SK-N-SH (cell line): ENCODE results near the gene PNMA3. TPM values are rescaled to one million over a fixed set of nuclear protein-coding genes. Genes with fewer than 3 reads are reported as not detected.
"Not testable (repeated sequence)": the region's sequence is repeated elsewhere in the genome, so short reads cannot be mapped to it uniquely, and the experiment has no call there.

Source experiments
- CTCF ChIA-PET: fragments of 300-600, 350-600 bp; formaldehyde crosslinking; extraction: SDS; loops from one replicate; lab custom pipeline; 2021; lab: Yijun Ruan, JAX
- POLR2A ChIA-PET: fragments of 350-600 bp; sonication (Branson Sonifier 250); formaldehyde crosslinking; extraction: SDS; loops from one replicate; lab custom pipeline; 2020; ENCODE audit warnings: antibody characterized with exemption, inconsistent platforms; lab: Yijun Ruan, JAX
- DNase-seq: peaks from one replicate; pipeline ENCODE4 v3.0.0; 2012
- H2AFZ ChIP-seq: fragments of 200-600 bp; sonication (generic); 2 replicates; pipeline ENCODE4 v1.8.1; 2016; ENCODE audit warnings: antibody characterized with exemption, mild to moderate bottlenecking, low read depth
- H3F3A ChIP-seq: fragments of 200-600 bp; sonication (generic); replicated peaks from 2 replicates; pipeline ENCODE3; 2016; ENCODE audit warnings: antibody characterized with exemption, mild to moderate bottlenecking; ENCODE audit not compliant: insufficient read depth
- H3K27ac ChIP-seq, 2 experiments: fragments of 200-500 bp in 1 of 2; fragments of 200-600 bp in 1 of 2; sonication (Bioruptor generic) in 1 of 2; sonication (generic), shearing (Covaris generic) in 1 of 2; 2 replicates each; pipeline versions ENCODE4 v1.5.1 to v1.6.1; 2014 to 2016; ENCODE audit warnings: low read depth in 2 of 2, inconsistent platforms in 1 of 2, low read length in 1 of 2, mild to moderate bottlenecking in 1 of 2, mixed read lengths in 1 of 2
- H3K27me3 ChIP-seq: fragments of 200-600 bp; sonication (generic), shearing (Covaris generic); 2 replicates; pipeline ENCODE4 v1.6.1; 2016; ENCODE audit warnings: mixed run types; ENCODE audit not compliant: insufficient read depth
- H3K36me3 ChIP-seq, 2 experiments: fragments of 200-500 bp in 1 of 2; fragments of 200-600 bp in 1 of 2; sonication (Bioruptor generic) in 1 of 2; sonication (generic) in 1 of 2; replicated peaks in 1 of 2; 2 replicates each; pipeline versions ENCODE3 to v1.5.1; 2014 to 2016; ENCODE audit warnings: low read length in 1 of 2, mild to moderate bottlenecking in 1 of 2; ENCODE audit not compliant: insufficient read depth in 2 of 2, control insufficient read depth in 1 of 2
- H3K4me1 ChIP-seq, 2 experiments: fragments of 200-500 bp in 1 of 2; fragments of 200-600 bp in 1 of 2; sonication (Bioruptor generic) in 1 of 2; sonication (generic), shearing (Covaris generic) in 1 of 2; 2 replicates each; pipeline versions ENCODE4 v1.5.1 to v1.6.1; 2014 to 2016; ENCODE audit warnings: low read depth in 1 of 2, low read length in 1 of 2, mixed run types in 1 of 2; ENCODE audit not compliant: insufficient read depth in 2 of 2, control insufficient read depth in 1 of 2
- H3K4me2 ChIP-seq: fragments of 200-600 bp; sonication (generic), shearing (Covaris generic); 2 replicates; pipeline ENCODE4 v1.6.1; 2017; ENCODE audit warnings: mixed run types
- H3K4me3 ChIP-seq, 2 experiments: fragments of 200-500 bp in 1 of 2; fragments of 200-600 bp in 1 of 2; sonication (Bioruptor generic) in 1 of 2; sonication (generic), shearing (Covaris generic) in 1 of 2; 2 replicates each; pipeline versions ENCODE4 v1.5.1 to v1.8.1; 2014 to 2016; ENCODE audit warnings: low read depth in 2 of 2, inconsistent platforms in 1 of 2, low read length in 1 of 2, mild to moderate bottlenecking in 1 of 2, mixed read lengths in 1 of 2, moderate library complexity in 1 of 2
- H3K79me2 ChIP-seq: fragments of 200-600 bp; sonication (generic); 2 replicates; pipeline ENCODE4 v1.8.1; 2017; ENCODE audit warnings: mild to moderate bottlenecking; ENCODE audit not compliant: insufficient read depth
- H3K9ac ChIP-seq: fragments of 200-600 bp; sonication (generic); 2 replicates; pipeline ENCODE4 v1.6.1; 2017; ENCODE audit warnings: mixed run types
- H3K9me2 ChIP-seq: fragments of 200-600 bp; sonication (generic); 2 replicates; pipeline ENCODE4 v1.6.1; 2017; ENCODE audit warnings: mixed run types
- H3K9me3 ChIP-seq: fragments of 200-600 bp; sonication (generic); 2 replicates; pipeline ENCODE4 v1.6.1; 2017; ENCODE audit warnings: mixed run types, mild to moderate bottlenecking, moderate library complexity
- H4K20me1 ChIP-seq: fragments of 200-600 bp; sonication (generic); 2 replicates; pipeline ENCODE4 v1.6.1; 2017; ENCODE audit warnings: mild to moderate bottlenecking, mixed run types; ENCODE audit not compliant: insufficient read depth
- EP300 ChIP-seq, 2 experiments: IDR thresholded peaks; 2 replicates each; pipeline versions ENCODE4 v1.4.0 to v1.6.1; 2012; ENCODE audit warnings: borderline replicate concordance in 1 of 2, low read depth in 1 of 2, low read length in 1 of 2
- NRF1 ChIP-seq: IDR thresholded peaks from 2 replicates; pipeline ENCODE4 v1.6.1; 2012; ENCODE audit warnings: low read depth, mild to moderate bottlenecking, low read length
- REST ChIP-seq: IDR thresholded peaks from 2 replicates; pipeline ENCODE4 v1.6.1; 2012; ENCODE audit warnings: mild to moderate bottlenecking, low read depth, low read length, moderate library complexity
- TCF12 ChIP-seq: IDR thresholded peaks from 2 replicates; pipeline ENCODE4 v1.4.0; 2012
- TEAD4 ChIP-seq: IDR thresholded peaks from 2 replicates; pipeline ENCODE4 v1.4.0; 2012; ENCODE audit warnings: mild to moderate bottlenecking, borderline replicate concordance; ENCODE audit not compliant: insufficient read depth
- YY1 ChIP-seq: IDR thresholded peaks from 2 replicates; pipeline ENCODE4 v1.4.0; 2012; ENCODE audit warnings: low read depth, mild to moderate bottlenecking
- ZBTB33 ChIP-seq: IDR thresholded peaks from 2 replicates; pipeline ENCODE4 v1.4.0; 2012; ENCODE audit warnings: low read depth, borderline replicate concordance
- WGBS: methylation state at CpG from one replicate; pipeline ENCODE4 v1.1.6; 2017; ENCODE audit warnings: low lambda C conversion rate; 5-methylcytosine and 5-hydroxymethylcytosine counted together
- polyA plus RNA-seq, 3 experiments: library from polyadenylated mRNA; depleted of rRNA; stranded (reverse); fragments of >200 nt; gene quantifications; 2 replicates each; pipeline ENCODE4 v1.2.3, GENCODE V29; 2012

Gene PNMA3
- polyA plus RNA-seq, 1 of the 3 experiments (the other 2 are of a cell fraction), result 0.12 TPM

GRCh38 chrX:153071909-153072583 is 15.8 kb downstream of the PNMA3 start, which contains the start of gene PNMA6A:
Gene PNMA6A, plus strand, starts transcription at chrX:153072454. Its CDS starts 609 bp downstream, at chrX:153073063.
- WGBS, result no CpG with 5 or more reads among the region's 76 CpGs
- H2AFZ ChIP-seq, H3F3A ChIP-seq, CTCF ChIA-PET, DNase-seq, H3K4me3 ChIP-seq, H3K4me1 ChIP-seq, H3K79me2 ChIP-seq, H3K9me2 ChIP-seq, POLR2A ChIA-PET, H3K36me3 ChIP-seq, H3K27me3 ChIP-seq, H3K9ac ChIP-seq, H3K4me2 ChIP-seq, H3K27ac ChIP-seq, H4K20me1 ChIP-seq, H3K9me3 ChIP-seq: not testable (repeated sequence)

GRCh38 chrX:153073331-153073730 is 17.1 kb downstream of the PNMA3 start:
- POLR2A ChIA-PET, CTCF ChIA-PET, H3K4me2 ChIP-seq, H3K9ac ChIP-seq, H4K20me1 ChIP-seq, H3K27me3 ChIP-seq, H3K36me3 ChIP-seq, H3F3A ChIP-seq, H3K27ac ChIP-seq, H3K4me3 ChIP-seq, H3K9me2 ChIP-seq, DNase-seq, H3K79me2 ChIP-seq, H2AFZ ChIP-seq, H3K9me3 ChIP-seq, H3K4me1 ChIP-seq: not testable (repeated sequence)
- WGBS, result no CpG with 5 or more reads among the region's 29 CpGs

GRCh38 chrX:153074262-153074899 is 18.1 kb downstream of the PNMA3 start:
- POLR2A ChIA-PET, result no interaction called here
- WGBS, result 59% methylated on average over 9 of the region's 24 CpGs

More at GRCh38 chrX:153074262-153074899, 18.1 kb downstream of the PNMA3 start:
- no peak overlapping the region for H3K27ac ChIP-seq
- H2AFZ ChIP-seq, result no peak overlapping the region
- no peaks in the 10 kb centered on the region for H3K4me1 ChIP-seq
- H3K9me3 ChIP-seq, result no peaks in the 10 kb centered on the region
- H3K4me2 ChIP-seq, result no peak overlapping the region
- H3K79me2 ChIP-seq, result no peaks in the 10 kb centered on the region
- H3K4me3 ChIP-seq, result no peak overlapping the region
- H3F3A ChIP-seq, result no peaks in the 10 kb centered on the region
- no peaks in the 10 kb centered on the region for H3K27me3 ChIP-seq
- H3K9ac ChIP-seq, result no peak overlapping the region
- H3K36me3 ChIP-seq, result no peaks in the 10 kb centered on the region
- DNase-seq, result peak; percentile 16
- TF ChIP-seq NRF1 (no peak), TCF12 (no peak), YY1 (no peak), EP300 (IDR thresholded peaks at IDR 0.05; ENCODE audit: borderline replicate concordance in 1 of 2, low read depth in 1 of 2, low read length in 1 of 2) (no peak), TEAD4 (no peak), ZBTB33 (no peak), REST (no peak)
- CTCF ChIA-PET, result no interaction called here
- H4K20me1 ChIP-seq, result no peaks in the 10 kb centered on the region
- H3K9me2 ChIP-seq, result no peaks in the 10 kb centered on the region
